ENCODE results near the gene PYY. TPM values are rescaled to one million over a fixed set of nuclear protein-coding genes. Genes with fewer than 3 reads are reported as not detected.

PYY gene
- total and polyA plus RNA-seq, 11 donors = not detected

GRCh38 chr17:43950554-43950953 is 3.2 kb downstream of the PYY start:
- 78 to 89% (median 86%) methylated on average over 2 of the region's 2 CpGs for WGBS, 4 donors

GRCh38 chr17:43949781-43950180 is 4.0 kb downstream of the PYY start:
- peaks cover 0 to 13% (median 3%) of the 10 kb centered on the region in 12 donors for H3K4me1 ChIP-seq
- intact Hi-C loops (cut with DNase I) = loop anchor here in 8 of 10 donors (10.0 kb wide), 3 partner anchors 95 to 215 kb away; no protein-coding TSS in a partner anchor
- H3K9me3 ChIP-seq = no peaks in the 10 kb centered on the region
- ATAC-seq = no peak
- WGBS, 4 donors = 60 to 70% (median 62%) methylated on average over 4 of the region's 4 CpGs
- H3K4me3 ChIP-seq = no peak overlapping the region
- TF ChIP-seq, protein P1, sequence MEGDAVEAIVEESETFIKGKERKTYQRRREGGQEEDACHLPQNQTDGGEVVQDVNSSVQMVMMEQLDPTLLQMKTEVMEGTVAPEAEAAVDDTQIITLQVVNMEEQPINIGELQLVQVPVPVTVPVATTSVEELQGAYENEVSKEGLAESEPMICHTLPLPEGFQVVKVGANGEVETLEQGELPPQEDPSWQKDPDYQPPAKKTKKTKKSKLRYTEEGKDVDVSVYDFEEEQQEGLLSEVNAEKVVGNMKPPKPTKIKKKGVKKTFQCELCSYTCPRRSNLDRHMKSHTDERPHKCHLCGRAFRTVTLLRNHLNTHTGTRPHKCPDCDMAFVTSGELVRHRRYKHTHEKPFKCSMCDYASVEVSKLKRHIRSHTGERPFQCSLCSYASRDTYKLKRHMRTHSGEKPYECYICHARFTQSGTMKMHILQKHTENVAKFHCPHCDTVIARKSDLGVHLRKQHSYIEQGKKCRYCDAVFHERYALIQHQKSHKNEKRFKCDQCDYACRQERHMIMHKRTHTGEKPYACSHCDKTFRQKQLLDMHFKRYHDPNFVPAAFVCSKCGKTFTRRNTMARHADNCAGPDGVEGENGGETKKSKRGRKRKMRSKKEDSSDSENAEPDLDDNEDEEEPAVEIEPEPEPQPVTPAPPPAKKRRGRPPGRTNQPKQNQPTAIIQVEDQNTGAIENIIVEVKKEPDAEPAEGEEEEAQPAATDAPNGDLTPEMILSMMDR (IDR thresholded peaks at IDR 0.05) = no peak
- no peak for TF ChIP-seq POLR2A (IDR thresholded peaks at IDR 0.05)
- no peak overlapping the region for H3K27ac ChIP-seq
- DNase-seq = no peak
- no peaks in the 10 kb centered on the region for H3K36me3 ChIP-seq
- peaks cover 24 to 76% (median 43%) of the 10 kb centered on the region in 9 donors for H3K27me3 ChIP-seq

More at GRCh38 chr17:43950554-43950953, 3.2 kb downstream of the PYY start:
- ATAC-seq (no peak), DNase-seq (no peak)
- TF ChIP-seq, protein P1 (IDR thresholded peaks at IDR 0.05) = no peak
- no peak for TF ChIP-seq POLR2A (IDR thresholded peaks at IDR 0.05)
- H3K36me3 ChIP-seq = no peaks in the 10 kb centered on the region
- intact Hi-C loops (cut with DNase I) = no loop called here
- peaks cover 24 to 80% (median 45%) of the 10 kb centered on the region in 9 donors for H3K27me3 ChIP-seq
- H3K4me1 ChIP-seq = peaks cover 0 to 13% (median 3%) of the 10 kb centered on the region in 12 donors
- H3K9me3 ChIP-seq = no peaks in the 10 kb centered on the region
- no peak overlapping the region for H3K4me3 ChIP-seq
- no peak overlapping the region for H3K27ac ChIP-seq

DNA sequence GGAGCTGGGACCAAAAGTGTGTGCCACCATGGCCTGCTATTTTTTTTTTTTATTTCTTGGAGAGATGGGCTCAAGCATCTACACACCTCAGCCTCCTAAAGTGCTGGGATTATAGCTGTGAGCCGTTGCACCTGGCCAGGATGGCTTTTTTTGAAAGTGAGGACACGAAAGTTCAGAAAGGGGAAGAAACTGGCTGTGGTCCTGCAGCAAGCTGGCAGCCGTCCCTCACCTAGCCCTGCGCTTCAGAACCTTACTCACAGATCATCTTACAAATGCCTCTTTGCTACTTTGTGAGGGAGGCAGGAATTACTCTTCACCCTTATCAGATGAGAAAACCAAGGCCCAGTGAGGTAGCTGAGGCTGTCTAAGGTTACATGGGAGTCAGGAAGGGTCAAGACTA is 7.0 kb downstream of the PYY start:
- H3K9me3 ChIP-seq = no peaks in the 10 kb centered on the region
- TF ChIP-seq POLR2A (IDR thresholded peaks at IDR 0.05) = no peak
- TF ChIP-seq, protein P1 (IDR thresholded peaks at IDR 0.05) = no peak
- 61 to 81% (median 68%) methylated on average over 4 of the region's 4 CpGs for WGBS, 4 donors
- DNase-seq (no peak), ATAC-seq (no peak)
- H3K36me3 ChIP-seq = no peaks in the 10 kb centered on the region
- peaks cover 3 to 46% (median 19%) of the 10 kb centered on the region in 9 donors for H3K27me3 ChIP-seq
- H3K27ac ChIP-seq = no peak overlapping the region
- no peak overlapping the region for H3K4me3 ChIP-seq
- peaks cover 0 to 3% (median 0%) of the 10 kb centered on the region in 12 donors for H3K4me1 ChIP-seq
- intact Hi-C loops (cut with DNase I) = loop anchor here in 8 of 10 donors (2.0 to 10.0 kb wide), 4 partner anchors 48 to 218 kb away; no protein-coding TSS in a partner anchor

DNA sequence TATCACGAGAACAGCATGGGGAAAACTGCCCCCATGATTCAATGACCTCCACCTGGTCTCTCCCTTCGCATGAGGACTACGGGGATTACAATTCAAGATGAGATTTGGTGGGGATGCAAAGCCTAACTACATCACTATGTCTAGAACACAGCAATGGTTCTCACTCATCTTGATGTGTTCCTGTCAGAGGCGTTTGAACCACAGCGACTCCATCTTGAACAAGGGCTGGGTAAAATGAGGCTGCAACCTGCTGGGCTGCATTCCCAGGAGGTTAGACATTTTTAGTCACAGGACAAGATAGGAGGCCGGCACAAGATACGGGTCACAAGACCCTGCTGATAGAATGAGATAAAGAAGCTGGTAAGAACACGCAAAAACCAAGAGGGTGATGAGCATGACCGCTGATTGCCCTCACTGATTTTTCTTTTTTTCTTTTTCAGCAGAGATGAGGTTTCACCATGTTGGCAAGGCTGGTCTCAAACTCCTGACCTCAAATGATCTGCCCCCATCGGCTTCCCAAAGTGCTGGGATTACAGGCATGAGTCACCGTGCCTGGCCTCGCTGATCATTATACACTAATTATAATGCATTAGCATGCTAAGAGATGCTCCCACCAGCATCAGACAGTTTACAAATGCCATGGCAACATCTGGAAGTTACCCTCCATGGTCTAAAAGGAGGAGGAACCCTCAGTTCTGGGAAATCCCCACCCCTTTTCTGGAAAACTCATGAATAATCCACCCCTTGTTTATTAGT is 8.5 kb downstream of the PYY start:
- TF ChIP-seq, protein P1 (IDR thresholded peaks at IDR 0.05) = no peak
- TF ChIP-seq POLR2A (IDR thresholded peaks at IDR 0.05) = no peak
- H3K4me1 ChIP-seq = peaks cover 0 to 3% (median 0%) of the 10 kb centered on the region in 12 donors
- H3K4me3 ChIP-seq = no peak overlapping the region
- DNase-seq = no peak
- 69 to 71% (median 70%) methylated on average over 12 of the region's 12 CpGs for WGBS, 4 donors
- peaks cover 0 to 31% (median 7%) of the 10 kb centered on the region in 9 donors for H3K27me3 ChIP-seq
- intact Hi-C loops (cut with DNase I) = loop anchor here (2.0 to 10.0 kb wide), 7 partner anchors 50 to 220 kb away; no protein-coding TSS in a partner anchor
- H3K27ac ChIP-seq = no peak overlapping the region
- H3K36me3 ChIP-seq = no peaks in the 10 kb centered on the region
- no peaks in the 10 kb centered on the region for H3K9me3 ChIP-seq
- no peak for ATAC-seq

All from heart left ventricle (tissue), 16 donors.